DOHH2 (cell line): ENCODE results near the gene CDKN2AIP.

Experiments
- H3F3A ChIP-seq: fragments of 200-600 bp; sonication (generic), shearing (Covaris generic); 2 replicates; pipeline ENCODE4 v1.6.0; 2016; ENCODE audit warnings: antibody characterized with exemption, mild to moderate bottlenecking; ENCODE audit not compliant: control insufficient read depth, insufficient read depth
- H3K27ac ChIP-seq: fragments of 200-600 bp; sonication (generic); 2 replicates; pipeline ENCODE4 v1.5.1; 2014; ENCODE audit warnings: low read depth, mild to moderate bottlenecking, low read length, moderate library complexity
- H3K27me3 ChIP-seq: fragments of 200-600 bp; sonication (generic); 2 replicates; pipeline ENCODE4 v1.6.1; 2014; ENCODE audit warnings: mild to moderate bottlenecking, low read length, mixed read lengths; ENCODE audit not compliant: control insufficient read depth
- H3K36me3 ChIP-seq: fragments of 200-600 bp; sonication (generic); 2 replicates; pipeline ENCODE4 v1.6.1; 2014; ENCODE audit warnings: mild to moderate bottlenecking, low read length, moderate library complexity, mixed read lengths; ENCODE audit not compliant: control insufficient read depth
- H3K4me1 ChIP-seq: fragments of 200-600 bp; sonication (generic); 2 replicates; pipeline ENCODE4 v1.6.1; 2014; ENCODE audit warnings: mild to moderate bottlenecking, low read length, mixed read lengths; ENCODE audit not compliant: control insufficient read depth
- H3K4me2 ChIP-seq: fragments of 200-600 bp; sonication (generic); 2 replicates; pipeline ENCODE4 v1.6.0; 2014; ENCODE audit warnings: mild to moderate bottlenecking, low read length, moderate library complexity
- H3K4me3 ChIP-seq: fragments of 200-600 bp; sonication (generic); 2 replicates; pipeline ENCODE4 v1.5.1; 2014; ENCODE audit warnings: mild to moderate bottlenecking, low read length, mixed read lengths
- H3K79me2 ChIP-seq: fragments of 200-600 bp; sonication (generic); 2 replicates; pipeline ENCODE4 v1.6.1; 2014; ENCODE audit warnings: mild to moderate bottlenecking, low read length, mixed read lengths; ENCODE audit not compliant: control insufficient read depth
- H3K9me2 ChIP-seq: fragments of 200-600 bp; sonication (generic); replicated peaks from 2 replicates; pipeline ENCODE4 v1.6.1; 2014; ENCODE audit warnings: mild to moderate bottlenecking, low read length, mixed read lengths; ENCODE audit not compliant: control insufficient read depth
- H3K9me3 ChIP-seq: fragments of 200-600 bp; sonication (generic); 2 replicates; pipeline ENCODE4 v1.6.1; 2014; ENCODE audit warnings: antibody characterized with exemption, low read length, mixed read lengths; ENCODE audit not compliant: control insufficient read depth, insufficient read depth
- H4K20me1 ChIP-seq: fragments of 200-600 bp; sonication (generic); 2 replicates; pipeline ENCODE4 v1.6.0; 2014; ENCODE audit warnings: low read depth, mild to moderate bottlenecking, antibody characterized with exemption, low read length, moderate library complexity; ENCODE audit not compliant: control insufficient read depth, insufficient read depth
- EZH2phosphoT487 ChIP-seq: fragments of 200-600 bp; sonication (generic); IDR thresholded peaks from 2 replicates; pipeline ENCODE4 v1.6.1; 2017; ENCODE audit warnings: borderline replicate concordance, mild to moderate bottlenecking, antibody characterized with exemption, low read length, moderate library complexity, mixed read lengths
- TF ChIP-seq, protein P1 (sequence below): fragments of 200-600 bp; sonication (generic); IDR thresholded peaks from one replicate; pipeline ENCODE4 v1.5.1; 2014; ENCODE audit warnings: antibody characterized with exemption, mild to moderate bottlenecking, low read depth, low read length; ENCODE audit not compliant: poor library complexity, severe bottlenecking

CDKN2AIP gene

DNA sequence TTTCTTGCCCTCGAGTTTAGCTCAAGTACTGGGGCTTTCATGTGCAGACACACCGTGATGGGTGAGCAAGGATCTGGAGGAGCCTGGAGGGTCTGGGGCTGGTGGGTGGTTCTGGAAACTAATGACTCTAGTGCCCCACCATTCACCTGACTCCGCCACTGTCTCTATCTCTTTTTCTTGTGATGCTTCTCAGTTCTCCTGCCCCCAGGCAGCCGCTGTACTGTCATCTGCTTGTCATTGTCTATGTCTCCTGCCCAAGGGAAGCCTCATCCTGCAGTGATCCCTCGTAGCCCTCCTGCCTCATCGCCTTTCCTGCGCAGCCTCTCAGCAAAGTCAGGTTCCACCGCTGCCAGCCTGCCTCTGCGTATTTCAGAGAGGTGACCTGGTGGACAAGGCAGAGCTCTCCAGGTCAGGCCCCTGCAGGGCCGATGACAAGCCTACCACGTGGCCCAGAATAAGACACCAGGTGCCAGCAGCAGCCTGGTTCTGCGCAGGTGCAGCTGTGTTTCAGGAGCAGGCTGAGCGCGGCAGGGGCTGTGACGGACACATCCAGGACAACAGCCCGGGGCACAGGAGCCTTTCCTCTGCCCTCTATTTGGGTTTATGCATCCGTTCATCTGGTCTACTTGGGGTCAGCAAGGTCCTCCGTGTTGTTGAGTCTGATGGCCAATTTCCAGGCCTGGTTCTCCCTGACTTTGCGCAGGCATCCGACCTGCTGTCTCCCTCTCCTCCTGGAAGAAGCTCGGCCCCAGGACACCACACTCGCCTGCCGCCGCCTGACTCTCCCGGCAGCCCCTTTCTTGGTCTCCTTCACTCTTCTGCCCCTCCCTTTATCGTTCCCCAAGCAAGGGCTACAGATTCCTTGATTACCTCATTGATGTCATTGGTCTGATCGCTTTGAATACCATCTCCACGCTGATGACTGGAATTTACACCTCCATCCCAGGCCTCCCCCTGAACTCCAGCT lies 30.9 kb upstream of the CDKN2AIP start:
- no peak overlapping the region for H3K27ac ChIP-seq
- H3F3A ChIP-seq: no peaks in the 10 kb centered on the region
- no peaks in the 10 kb centered on the region for H4K20me1 ChIP-seq
- H3K9me2 ChIP-seq: no peaks in the 10 kb centered on the region
- H3K9me3 ChIP-seq: no peaks in the 10 kb centered on the region
- H3K27me3 ChIP-seq: no peaks in the 10 kb centered on the region
- no peak overlapping the region for H3K4me2 ChIP-seq
- H3K4me1 ChIP-seq: no peaks in the 10 kb centered on the region
- TF ChIP-seq, protein P1, sequence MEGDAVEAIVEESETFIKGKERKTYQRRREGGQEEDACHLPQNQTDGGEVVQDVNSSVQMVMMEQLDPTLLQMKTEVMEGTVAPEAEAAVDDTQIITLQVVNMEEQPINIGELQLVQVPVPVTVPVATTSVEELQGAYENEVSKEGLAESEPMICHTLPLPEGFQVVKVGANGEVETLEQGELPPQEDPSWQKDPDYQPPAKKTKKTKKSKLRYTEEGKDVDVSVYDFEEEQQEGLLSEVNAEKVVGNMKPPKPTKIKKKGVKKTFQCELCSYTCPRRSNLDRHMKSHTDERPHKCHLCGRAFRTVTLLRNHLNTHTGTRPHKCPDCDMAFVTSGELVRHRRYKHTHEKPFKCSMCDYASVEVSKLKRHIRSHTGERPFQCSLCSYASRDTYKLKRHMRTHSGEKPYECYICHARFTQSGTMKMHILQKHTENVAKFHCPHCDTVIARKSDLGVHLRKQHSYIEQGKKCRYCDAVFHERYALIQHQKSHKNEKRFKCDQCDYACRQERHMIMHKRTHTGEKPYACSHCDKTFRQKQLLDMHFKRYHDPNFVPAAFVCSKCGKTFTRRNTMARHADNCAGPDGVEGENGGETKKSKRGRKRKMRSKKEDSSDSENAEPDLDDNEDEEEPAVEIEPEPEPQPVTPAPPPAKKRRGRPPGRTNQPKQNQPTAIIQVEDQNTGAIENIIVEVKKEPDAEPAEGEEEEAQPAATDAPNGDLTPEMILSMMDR: no peak
- no peak for TF ChIP-seq EZH2phosphoT487
- no peaks in the 10 kb centered on the region for H3K79me2 ChIP-seq
- no peaks in the 10 kb centered on the region for H3K36me3 ChIP-seq
- no peak overlapping the region for H3K4me3 ChIP-seq

DNA sequence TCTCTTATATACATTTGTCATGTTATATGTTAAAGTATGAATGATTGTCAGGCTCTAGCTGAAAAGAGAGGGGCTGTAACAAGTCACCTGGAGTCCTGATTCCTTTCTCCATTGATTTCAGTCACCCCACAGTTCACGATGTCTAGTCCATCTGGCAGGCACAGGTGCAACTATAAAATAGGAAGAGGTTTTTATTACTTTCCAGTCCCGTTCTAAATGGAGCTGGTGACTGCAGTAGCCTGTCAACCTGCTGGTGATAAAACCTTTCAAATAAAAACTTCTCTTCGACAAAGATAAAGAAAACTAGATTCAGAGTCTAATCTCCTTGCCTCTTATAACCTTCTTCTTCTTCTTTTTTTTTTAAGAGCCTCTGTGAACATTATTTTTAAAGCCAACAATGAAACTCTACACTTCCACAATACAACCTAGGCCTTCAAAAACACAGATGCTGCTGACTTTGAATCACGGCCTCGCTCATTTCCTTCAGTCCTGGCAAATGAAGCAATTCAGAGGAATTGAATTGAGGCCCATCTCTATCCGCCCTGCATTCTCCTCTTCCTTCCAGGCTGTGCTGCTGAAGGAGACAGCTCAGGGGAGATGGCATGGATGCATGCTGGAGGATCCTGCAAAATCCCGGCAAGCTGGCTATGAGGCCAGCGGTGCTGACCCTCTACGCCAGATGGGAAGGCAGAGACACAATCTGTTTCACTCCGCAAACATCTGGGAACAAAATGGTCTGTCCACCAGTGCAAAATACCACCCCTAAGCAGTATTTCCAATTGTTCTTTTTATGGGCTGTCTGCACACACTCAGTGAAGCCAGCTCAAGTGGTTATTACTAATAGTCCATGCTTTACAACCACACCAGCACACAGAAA lies 27.3 kb upstream of the CDKN2AIP start:
- no peaks in the 10 kb centered on the region for H3K27me3 ChIP-seq
- no peak for TF ChIP-seq EZH2phosphoT487
- TF ChIP-seq, protein P1: no peak

DNA sequence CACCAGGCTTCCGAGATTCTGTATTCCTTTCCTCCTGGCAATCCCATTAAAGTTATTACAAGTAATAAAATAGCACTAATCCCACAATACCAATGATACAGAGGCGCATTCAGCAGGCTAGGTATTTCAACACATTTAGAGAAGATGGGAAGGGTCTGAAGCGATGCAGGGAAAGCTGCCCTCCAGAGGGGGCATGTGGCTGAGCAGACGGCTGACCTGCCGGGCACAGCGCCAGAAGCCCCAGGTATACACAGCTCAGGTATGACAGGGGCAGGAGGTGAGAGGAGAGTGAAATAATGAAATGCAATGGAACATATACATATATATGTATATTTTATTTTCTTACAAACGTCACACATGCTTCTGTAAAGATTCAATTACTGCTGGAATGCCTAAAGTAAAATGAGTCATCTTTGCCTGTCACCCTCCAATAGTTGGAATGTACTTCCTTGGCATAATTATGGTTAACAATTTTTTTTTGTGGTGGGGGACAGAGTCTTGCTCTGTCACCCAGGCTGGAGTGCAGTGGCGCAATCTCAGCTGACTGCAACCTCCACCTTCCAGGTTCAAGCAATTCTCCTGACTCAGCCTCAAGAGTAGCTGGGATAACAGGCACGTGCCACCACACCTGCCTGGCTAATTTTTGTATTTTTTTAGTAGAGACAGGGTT lies 21.3 kb upstream of the CDKN2AIP start:
- Histone ChIP-seq H3K4me3 (no peak overlapping the region), H3K79me2 (no peaks in the 10 kb centered on the region), H3F3A (no peaks in the 10 kb centered on the region), H3K36me3 (no peaks in the 10 kb centered on the region), H3K27me3 (no peaks in the 10 kb centered on the region), H3K4me2 (no peak overlapping the region), H3K4me1 (no peaks in the 10 kb centered on the region), H4K20me1 (no peaks in the 10 kb centered on the region), H3K9me2 (no peaks in the 10 kb centered on the region), H3K27ac (no peak overlapping the region), H3K9me3 (no peaks in the 10 kb centered on the region)
- TF ChIP-seq EZH2phosphoT487: no peak
- TF ChIP-seq, protein P1: no peak

More for the DNA sequence above, 27.3 kb upstream of the CDKN2AIP start:
- H4K20me1 ChIP-seq: no peaks in the 10 kb centered on the region
- H3K4me2 ChIP-seq: no peak overlapping the region
- no peaks in the 10 kb centered on the region for H3K9me2 ChIP-seq
- H3F3A ChIP-seq: no peaks in the 10 kb centered on the region
- H3K9me3 ChIP-seq: no peaks in the 10 kb centered on the region
- no peaks in the 10 kb centered on the region for H3K4me1 ChIP-seq
- H3K36me3 ChIP-seq: no peaks in the 10 kb centered on the region
- no peak overlapping the region for H3K4me3 ChIP-seq
- no peaks in the 10 kb centered on the region for H3K79me2 ChIP-seq
- no peak overlapping the region for H3K27ac ChIP-seq
